GM21619 (cell line): ENCODE data around the gene TAPT1.

ENCODE experiments used
- ATAC-seq: cut with Tn5 transposase; IDR thresholded peaks from one replicate; pipeline ENCODE4 v1.9.1; 2021; ENCODE audit not compliant: unreplicated experiment

TAPT1 gene

GRCh38 chr4:16111533-16111932 lies 114.7 kb downstream of the TAPT1 start:
- ATAC-seq: no peak

- no peak for ATAC-seq
Observed at GRCh38 chr4:16110661-16111290, 115.5 kb downstream of the TAPT1 start.
